Stimulated activated CD8-positive, alpha-beta memory T cell treated with anti-CD3 and anti-CD28 coated beads, Interleukin-4, amount 100 ng/mL, for 24 hours (primary cell): ENCODE results near the gene GH1.
"Not testable (repeated sequence)": the region's sequence is repeated elsewhere in the genome, so short reads cannot be mapped to it uniquely, and the experiment has no call there.

ENCODE experiments used
- DNase-seq: peaks from one replicate; pipeline ENCODE4 v3.0.0-alpha.2; 2020; ENCODE audit warnings: low read depth

GH1 gene

DNA sequence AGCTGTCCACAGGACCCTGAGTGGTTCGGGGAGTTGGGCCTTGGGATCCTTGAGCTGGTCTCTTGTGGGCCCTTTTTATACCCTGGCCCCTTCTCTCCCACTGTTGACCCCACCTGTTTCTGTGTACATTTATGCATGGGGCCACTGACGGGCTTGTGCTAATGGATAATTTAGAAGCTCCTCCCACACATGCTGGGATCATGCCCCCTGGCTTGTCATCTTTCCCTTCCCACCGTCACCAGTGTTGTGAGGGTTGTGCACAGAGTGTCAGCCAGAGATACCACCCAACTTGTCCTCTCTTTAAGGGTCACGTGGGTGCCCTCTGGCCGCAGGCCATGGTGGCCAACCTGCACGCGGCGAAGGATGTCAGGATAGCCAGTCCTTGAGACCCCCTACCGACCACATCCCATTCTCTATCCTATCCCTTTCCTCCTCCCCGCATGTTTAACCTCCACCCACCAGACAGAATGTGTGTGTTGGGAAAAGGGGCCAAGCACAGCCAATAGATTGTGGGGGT lies at the start of gene GH1:
GH1 (minus strand) TSS at position 51 of the 517 bp plus-strand sequence. CDS start 63 bp downstream, outside the sequence.
- not testable (repeated sequence) for DNase-seq

- DNase-seq, result no peak
Measured at GRCh38 chr17:63967953-63968352, 49.3 kb upstream of the GH1 start.

GRCh38 chr17:63966646-63967264 lies 48.1 kb upstream of the GH1 start:
- DNase-seq, result no peak

DNA sequence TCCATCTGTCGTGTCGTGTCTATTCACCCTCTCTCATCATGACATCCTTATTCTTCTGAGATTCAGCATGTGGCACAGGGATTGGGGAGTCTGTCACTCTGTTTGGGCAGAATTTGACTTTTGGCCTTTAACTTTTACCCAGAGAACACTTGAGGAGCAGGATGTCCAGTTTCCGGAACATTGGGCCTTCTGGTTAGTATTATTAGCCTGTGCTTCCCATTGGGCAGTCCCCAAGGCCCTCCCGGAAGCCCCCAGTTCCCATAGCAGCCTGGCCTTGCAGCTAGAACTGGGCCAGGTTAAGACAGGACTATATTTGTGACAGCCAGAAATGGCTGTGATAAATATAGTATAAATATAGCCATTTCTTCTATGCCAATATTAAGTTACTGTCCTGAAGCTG lies 44.5 kb upstream of the GH1 start:
- DNase-seq, result no peak

GRCh38 chr17:63962298-63962744 lies 43.7 kb upstream of the GH1 start:
- DNase-seq, result no peak

DNA sequence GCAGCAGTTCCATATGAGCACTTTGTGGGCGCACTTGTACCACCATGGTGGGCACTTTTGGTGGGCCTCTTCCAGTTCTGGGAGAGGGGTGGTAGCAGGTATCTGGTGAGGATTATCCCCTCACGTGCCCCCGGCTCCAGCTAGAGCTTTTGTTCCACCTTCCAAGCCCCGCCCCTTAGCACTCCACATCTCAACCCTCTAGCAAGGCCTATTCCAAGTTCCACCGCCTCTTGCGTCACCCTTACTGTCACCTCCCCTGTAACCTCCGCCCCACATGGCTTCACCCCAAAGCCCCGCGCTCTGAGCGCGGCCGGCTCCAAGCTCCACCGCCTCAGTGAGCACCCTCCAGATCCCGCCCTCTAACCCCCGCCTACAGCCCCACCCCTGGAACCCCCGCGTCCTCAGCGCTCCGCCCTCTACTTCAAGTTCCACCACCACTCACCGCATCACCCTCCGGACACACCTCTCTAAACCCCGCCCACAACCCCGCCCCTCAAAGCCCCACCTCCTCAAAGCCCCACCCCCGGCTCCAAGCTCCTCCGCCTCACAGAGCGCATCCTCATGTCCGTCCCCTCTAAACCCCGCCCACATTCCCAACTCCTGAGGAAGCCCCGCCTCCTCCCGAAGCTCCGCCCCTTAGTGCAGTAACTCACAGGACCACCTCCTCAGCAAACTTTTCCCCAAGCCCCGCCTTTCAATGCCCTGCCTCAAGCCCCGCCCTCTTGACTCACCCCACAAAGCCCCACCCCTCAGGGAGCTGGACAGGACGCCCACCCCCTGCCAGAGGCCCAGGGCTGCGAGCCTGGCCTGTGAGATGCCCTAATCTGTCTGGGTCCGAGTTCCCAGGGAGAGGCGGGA lies 42.9 kb upstream of the GH1 start:
- no peak for DNase-seq

DNA sequence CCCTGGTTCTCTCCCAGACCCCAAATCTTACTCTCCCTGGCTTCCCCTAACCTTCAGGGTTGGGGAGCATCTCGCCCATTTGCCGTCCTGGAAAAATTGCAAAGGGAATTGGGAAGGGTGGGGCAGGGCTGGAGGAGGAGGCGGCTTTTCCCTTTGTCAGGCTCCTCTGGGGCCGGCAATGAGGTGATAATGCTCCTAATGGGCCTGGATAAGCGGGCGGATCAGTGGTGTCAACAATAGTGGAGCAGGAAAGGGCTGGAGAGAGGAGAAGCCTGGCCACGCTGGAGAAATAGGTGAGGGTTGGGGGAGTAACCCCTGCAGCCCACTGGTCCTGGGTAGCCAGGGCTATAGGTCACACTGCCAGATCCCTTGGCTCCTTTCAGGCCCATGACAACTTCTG lies 41.8 kb upstream of the GH1 start:
- no peak for DNase-seq

DNA sequence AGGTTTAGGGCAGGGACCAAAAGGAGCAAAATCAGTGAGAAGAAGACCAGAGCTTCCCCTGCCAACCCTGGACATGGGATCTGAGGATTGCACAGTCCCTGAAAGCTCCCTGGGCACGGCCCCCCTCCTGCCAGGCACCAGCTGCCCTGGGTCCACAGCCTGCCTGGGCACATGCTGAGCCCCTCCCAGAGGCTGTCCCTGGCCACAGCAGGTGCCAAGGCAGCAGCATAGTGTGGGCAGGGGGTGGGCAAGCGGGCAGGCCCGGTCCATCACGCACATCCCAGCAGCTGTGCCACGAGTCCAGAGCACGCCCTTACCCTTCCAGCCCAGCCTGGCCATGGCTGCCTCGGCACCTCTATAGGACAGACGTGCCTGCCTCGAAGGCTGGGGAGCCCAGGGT lies 41.4 kb upstream of the GH1 start:
- no peak for DNase-seq

- no peak for DNase-seq
Measured at GRCh38 chr17:63956296-63956920, 37.8 kb upstream of the GH1 start.

GRCh38 chr17:63955791-63956190 lies 37.2 kb upstream of the GH1 start:
- no peak for DNase-seq

DNA sequence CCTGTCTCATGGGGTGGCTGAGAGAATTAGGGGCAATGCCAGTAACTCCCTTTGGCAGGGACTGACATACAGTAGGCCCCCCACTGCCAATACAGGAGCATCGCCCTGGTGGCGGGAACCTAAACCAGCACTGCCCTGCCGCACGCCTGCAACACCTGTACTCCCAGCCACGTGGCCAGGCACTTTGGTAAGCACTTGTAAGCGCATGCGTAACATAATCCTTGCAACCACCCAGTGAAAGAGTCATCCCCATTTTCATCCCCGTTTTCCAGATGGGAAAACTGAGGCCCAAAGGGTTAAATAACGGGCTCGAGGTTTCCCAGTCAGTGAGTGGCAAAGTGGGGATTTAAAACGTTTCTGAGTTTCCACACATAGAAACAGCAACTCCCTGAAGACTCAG lies 36.6 kb upstream of the GH1 start:
- DNase-seq, result no peak

DNA sequence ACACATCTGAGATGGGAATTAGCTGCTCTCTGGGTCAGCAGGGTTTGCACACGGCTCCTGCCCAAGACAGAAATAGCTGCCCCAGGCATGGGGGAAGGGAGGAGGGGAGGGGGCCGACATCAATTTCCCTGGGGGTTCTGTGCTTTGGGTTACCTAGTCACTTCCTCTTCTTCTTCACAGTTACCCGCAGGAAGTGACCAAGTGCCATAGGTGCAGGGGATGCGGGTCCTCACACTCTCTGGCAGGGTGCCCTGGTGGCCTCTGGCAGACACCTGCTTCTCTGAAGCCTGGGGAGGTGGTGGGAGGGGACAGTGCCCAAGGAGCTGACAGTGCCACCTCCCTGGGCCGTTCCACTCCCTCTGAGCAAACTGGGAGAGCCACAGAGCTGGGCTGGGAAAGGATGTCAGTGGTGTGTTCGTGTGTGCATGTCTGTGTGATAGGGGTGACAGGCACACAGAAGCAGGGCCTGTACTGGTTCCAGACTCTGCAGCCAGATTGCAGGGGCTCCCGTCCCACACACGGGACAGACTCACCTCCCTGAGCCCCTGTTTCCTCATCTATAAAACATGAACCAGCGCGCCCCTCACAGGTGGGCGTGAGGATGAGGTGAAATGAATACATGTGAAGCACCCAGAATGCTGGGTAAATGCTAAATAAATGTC lies 35.9 kb upstream of the GH1 start:
- DNase-seq, result no peak

DNA sequence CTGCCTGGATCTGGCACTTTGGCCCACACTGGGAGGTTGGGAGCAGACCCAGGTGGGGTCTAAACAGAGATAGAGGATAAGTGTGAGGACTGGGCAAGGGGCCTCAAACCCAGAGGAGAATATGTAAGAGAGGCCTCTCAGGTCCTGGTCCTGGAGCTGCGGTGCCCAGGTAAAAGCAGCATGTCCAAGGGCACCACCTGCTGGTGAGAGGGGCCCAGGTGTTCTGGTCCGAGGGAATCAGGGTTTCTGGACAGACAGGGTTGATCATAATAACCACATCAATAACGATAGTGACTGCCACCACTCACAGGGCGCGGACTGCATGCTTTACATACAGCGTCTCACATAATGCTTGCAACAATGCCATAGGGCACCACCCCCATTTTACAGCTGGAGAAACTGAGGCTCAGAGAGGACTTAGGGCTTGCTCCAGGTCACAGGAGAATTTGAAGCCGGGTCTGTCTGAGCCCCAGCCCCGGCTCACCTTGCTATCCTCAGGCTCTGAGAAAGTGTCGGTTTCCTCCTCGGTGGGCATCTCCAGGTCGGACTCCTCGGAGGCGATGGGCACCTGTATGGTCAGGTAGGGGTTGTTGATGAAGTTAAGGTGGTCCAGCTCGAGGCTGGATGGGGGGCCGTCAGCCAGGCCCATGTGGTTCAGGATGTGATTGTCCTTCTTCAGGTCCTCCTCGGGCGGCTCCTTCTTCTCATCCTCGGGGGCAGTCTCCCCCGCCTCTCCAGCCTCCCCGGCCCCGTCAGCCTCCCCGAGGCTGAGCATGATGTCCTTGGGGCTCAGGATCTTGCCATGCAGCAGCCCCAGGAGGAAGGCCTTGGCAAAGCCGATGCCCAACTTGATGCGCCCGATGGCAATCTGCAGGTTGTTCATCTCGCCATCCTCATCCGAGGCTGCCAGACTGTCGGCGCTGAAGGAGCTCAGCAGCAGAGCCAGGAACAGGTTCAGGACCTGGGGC lies 32.6 kb upstream of the GH1 start:
- DNase-seq, result no peak

GRCh38 chr17:63949576-63950250 lies 31.1 kb upstream of the GH1 start:
- DNase-seq, result no peak

- no peak for DNase-seq
Measured at GRCh38 chr17:63948521-63948920, 29.9 kb upstream of the GH1 start.

- DNase-seq, result no peak
Measured at GRCh38 chr17:63947711-63948330, 29.2 kb upstream of the GH1 start.

DNA sequence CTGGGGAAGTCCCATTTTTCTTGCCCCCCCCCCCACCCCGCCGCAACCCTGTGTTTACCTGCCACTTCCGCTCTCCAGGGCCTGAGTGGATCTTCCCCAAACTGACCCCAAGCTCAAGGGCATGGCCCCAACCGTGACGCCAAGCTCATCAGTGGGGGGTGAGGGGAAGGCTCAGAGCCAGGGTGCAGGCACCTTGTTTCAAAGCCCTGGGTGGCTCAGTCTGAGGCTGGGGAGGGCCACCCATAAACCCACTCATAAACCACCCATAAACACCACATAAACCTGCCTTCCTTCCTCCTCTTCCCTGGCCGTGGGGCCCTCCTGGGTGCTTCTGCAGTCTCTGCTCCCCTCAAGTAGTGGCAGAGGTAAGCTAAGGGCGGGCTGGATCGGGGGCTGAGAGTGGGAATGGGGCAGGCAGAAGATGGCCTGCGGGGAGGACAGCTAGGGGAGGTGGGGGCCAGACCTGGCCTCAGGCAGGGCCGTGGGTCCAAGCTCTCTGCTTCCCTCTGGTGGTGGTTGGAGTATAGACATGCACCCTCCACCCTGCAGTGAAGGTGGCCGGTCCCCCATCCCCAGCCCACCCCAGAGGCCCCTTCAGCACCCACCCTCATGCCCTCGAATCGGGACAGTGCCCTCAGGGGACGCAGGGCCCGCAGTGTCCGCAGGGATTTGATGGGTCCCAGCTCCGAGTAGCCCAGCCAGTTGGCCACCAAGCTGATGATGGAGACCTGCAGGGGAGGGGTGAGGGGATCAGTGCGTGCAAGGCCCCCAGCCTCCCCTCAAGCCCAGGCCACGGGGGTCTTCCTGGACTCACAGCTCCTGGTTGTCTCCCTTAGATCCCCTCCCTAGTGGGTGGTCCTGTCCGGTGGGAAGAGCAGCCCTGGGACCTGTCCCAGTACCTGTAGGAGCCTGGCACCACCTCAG lies 28.1 kb upstream of the GH1 start:
- DNase-seq, result no peak

GRCh38 chr17:63945784-63946439 lies 27.3 kb upstream of the GH1 start:
- DNase-seq, result no peak
